Adrenal gland (tissue), 12 donors: Measurements from ENCODE around the gene FAM124B. TPM values are rescaled to one million over a fixed set of nuclear protein-coding genes. Genes with fewer than 3 reads are reported as not detected.

Source experiments
- DNase-seq, 7 donors: peaks; one replicate each; pipeline ENCODE4 v3.0.0-alpha.2; 2019 to 2020
- H3K27ac ChIP-seq, 5 donors: fragments of 200-600 bp; sonication (generic) in 4 of 5; 1 replicate in 3 of 5; 2 replicates in 2 of 5; pipeline versions ENCODE4 v1.5.1 to v1.8.0; 2016 to 2020; ENCODE audit warnings: mild to moderate bottlenecking in 1 of 5
- H3K27me3 ChIP-seq: fragments of 200-600 bp; 2 replicates; pipeline ENCODE4 v1.8.0; 2021
- H3K36me3 ChIP-seq, 2 donors: fragments of 200-600 bp; replicated peaks in 1 of 2; 1 replicate in 1 of 2; 2 replicates in 1 of 2; pipeline versions ENCODE4 v1.5.1 to v1.8.0; 2018 to 2022
- H3K4me1 ChIP-seq, 2 donors: fragments of 200-600 bp; replicated peaks in 1 of 2; 1 replicate in 1 of 2; 2 replicates in 1 of 2; pipeline versions ENCODE4 v1.5.1 to v1.8.0; 2018 to 2021
- H3K4me3 ChIP-seq, 4 donors: fragments of 200-600 bp; sonication (generic) in 3 of 4; one replicate each; pipeline ENCODE4 v1.5.1; 2016 to 2018
- H3K9me3 ChIP-seq, 3 donors: fragments of 200-600 bp; sonication (generic) in 1 of 3; replicated peaks in 1 of 3; 1 replicate in 2 of 3; 2 replicates in 1 of 3; pipeline versions ENCODE4 v1.5.1 to v1.8.0; 2016 to 2021
- CTCF ChIP-seq, 6 experiments: fragments of 450-650 bp in 4 of 6; fragments of 200-600 bp in 2 of 6; sonication (generic) in 1 of 6; IDR thresholded peaks; 1 replicate in 5 of 6; 2 replicates in 1 of 6; pipeline versions ENCODE4 v1.5.1 to v1.8.0; 2016 to 2021; ENCODE audit warnings: antibody characterized with exemption in 6 of 6, mild to moderate bottlenecking in 2 of 6, moderate library complexity in 1 of 6
- POLR2A ChIP-seq, 2 donors: fragments of 450-650 bp; IDR thresholded peaks; one replicate each; pipeline ENCODE4 v1.6.1; 2017; ENCODE audit warnings: antibody characterized with exemption in 2 of 2, mild to moderate bottlenecking in 2 of 2, moderate library complexity in 1 of 2
- WGBS, 4 donors: extraction: QIAGEN DNeasy Blood & Tissue Kit in 2 of 4; methylation state at CpG; one replicate each; pipeline versions ENCODE4 v1.1.5 to v1.1.7; 2013 to 2017; 5-methylcytosine and 5-hydroxymethylcytosine counted together
- intact Hi-C, 2 donors: fragments of 100-400 bp; cut with DNase I; formaldehyde crosslinking; loops; one replicate each; pipeline versions ENCODE4 v1.14.1 to v1.15.0; 2022 to 2023
- polyA plus RNA-seq, 3 donors: library from polyadenylated mRNA; stranded (reverse); fragments of 200-250 nt in 2 of 3; fragments of 350-450 nt in 1 of 3; fragmentation: Illumina TruSeq in 1 of 3; extraction: RNeasy Lipid Tissue Mini Kit (QIAGEN cat#74804) in 1 of 3; gene quantifications; one replicate each; pipeline ENCODE4 v1.2.3, GENCODE V29; 2013 to 2014
- total RNA-seq, 9 donors: library from RNA; depleted of rRNA in 4 of 9; stranded (reverse); fragments of >200 nt in 4 of 9; fragments of 120-200 nt in 1 of 9; fragmentation: NEBNext Ultra II Directional in 1 of 9; extraction: Animal tissue kit (Norgen Biotek cat#: 25700) in 1 of 9; gene quantifications; one replicate each; pipeline versions ENCODE4 v1.1.0 to v1.2.4, GENCODE V29; 2013 to 2023
- donor health status: healthy with polysubstance abuse.
- donor health status: Bipolar disorder and iron deficiency.
- donor health status: DM: yes; HTN: yes; CAD: no.
- donor health status: DM: no; HTN: no; CAD: no.
- donor health status: DM: no; HTN: no; CAD: no.
- donor health status: DM: yes; HTN: yes; CAD: no.

Gene FAM124B
- total and polyA plus RNA-seq, 12 donors: 0.16 to 1.1 (median 0.54) TPM; not detected in 2

GRCh38 chr2:224372641-224373040 is 29.3 kb downstream of the FAM124B start:
- 77 to 86% (median 84%) methylated on average over 6 of the region's 6 CpGs for WGBS, 4 donors
- DNase-seq: no peak

GRCh38 chr2:224369028-224369632 is 32.8 kb downstream of the FAM124B start:
- peak in 1 of 7 donors; percentile 16 for DNase-seq
- H3K36me3 ChIP-seq: no peaks in the 10 kb centered on the region
- WGBS, 4 donors: 49 to 56% (median 50%) methylated on average over 7 of the region's 7 CpGs
- no peaks in the 10 kb centered on the region for H3K4me1 ChIP-seq
- no peak overlapping the region for H3K27ac ChIP-seq
- TF ChIP-seq POLR2A (IDR thresholded peaks at IDR 0.05) (no peak), CTCF (IDR thresholded peaks at IDR 0.05) (peak; percentile 29 to 74 (median 53))
- intact Hi-C loops: loop anchor here in 1 of 2 donors (5.0 to 10.0 kb wide), 2 partner anchors 76 to 283 kb away; no protein-coding TSS in a partner anchor
- no peaks in the 10 kb centered on the region for H3K27me3 ChIP-seq
- no peaks in the 10 kb centered on the region for H3K9me3 ChIP-seq
- H3K4me3 ChIP-seq: no peak overlapping the region

More at GRCh38 chr2:224372641-224373040, 29.3 kb downstream of the FAM124B start:
- intact Hi-C loops: no loop called here
- Histone ChIP-seq H3K27me3 (no peaks in the 10 kb centered on the region), H3K9me3 (no peaks in the 10 kb centered on the region), H3K4me1 (no peaks in the 10 kb centered on the region), H3K36me3 (no peaks in the 10 kb centered on the region), H3K27ac (no peak overlapping the region), H3K4me3 (no peak overlapping the region)
- TF ChIP-seq CTCF (IDR thresholded peaks at IDR 0.05): no peak
- TF ChIP-seq POLR2A (IDR thresholded peaks at IDR 0.05): no peak

- TF ChIP-seq CTCF (IDR thresholded peaks at IDR 0.05): no peak
- no peak for TF ChIP-seq POLR2A (IDR thresholded peaks at IDR 0.05)
- DNase-seq: no peak
- intact Hi-C loops: loop anchor here in 1 of 2 donors (5.0 to 10.0 kb wide), 2 partner anchors 78 to 286 kb away; no protein-coding TSS in a partner anchor
- no peak overlapping the region for H3K27ac ChIP-seq
- H3K27me3 ChIP-seq: no peaks in the 10 kb centered on the region
- no peaks in the 10 kb centered on the region for H3K9me3 ChIP-seq
- H3K4me1 ChIP-seq: no peaks in the 10 kb centered on the region
- 50 to 70% (median 63%) methylated on average over 3 of the region's 3 CpGs for WGBS, 4 donors
- H3K4me3 ChIP-seq: no peak overlapping the region
- no peaks in the 10 kb centered on the region for H3K36me3 ChIP-seq
Measured at GRCh38 chr2:224366267-224366844, 35.6 kb downstream of the FAM124B start.

DNA sequence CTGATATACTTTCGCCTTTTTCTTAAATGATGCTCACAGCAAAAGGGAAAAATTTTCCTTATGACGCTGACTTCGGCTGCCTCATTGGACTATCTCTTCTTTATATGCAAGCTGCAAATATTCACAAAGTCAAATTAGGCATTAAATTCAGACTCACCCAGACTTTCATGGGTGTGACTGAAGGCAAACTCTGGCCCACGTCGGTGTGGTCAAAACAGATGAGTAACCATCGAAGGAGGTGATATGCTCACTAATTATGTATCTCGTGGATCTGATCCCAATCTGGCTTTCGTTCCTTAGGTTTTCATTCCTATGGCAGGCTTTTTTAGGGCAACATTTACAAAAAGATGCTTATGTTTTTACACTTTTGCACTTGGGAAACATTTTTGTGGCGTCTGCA is 36.6 kb downstream of the FAM124B start:
- no peak for TF ChIP-seq CTCF (IDR thresholded peaks at IDR 0.05)
- Histone ChIP-seq H3K4me1 (no peaks in the 10 kb centered on the region), H3K36me3 (no peaks in the 10 kb centered on the region), H3K27ac (no peak overlapping the region), H3K4me3 (no peak overlapping the region), H3K9me3 (no peaks in the 10 kb centered on the region), H3K27me3 (no peaks in the 10 kb centered on the region)
- intact Hi-C loops: loop anchor here in 1 of 2 donors (5.0 to 10.0 kb wide), 2 partner anchors 79 to 287 kb away; no protein-coding TSS in a partner anchor
- no peak for DNase-seq
- WGBS, 4 donors: 88 to 92% (median 90%) methylated on average over 9 of the region's 9 CpGs
